GM18868 (cell line): ENCODE results near the gene CD226.
"Not testable (repeated sequence)": the region's sequence is repeated elsewhere in the genome, so short reads cannot be mapped to it uniquely, and the experiment has no call there.

Experiments used
- ATAC-seq: cut with Tn5 transposase; IDR thresholded peaks from one replicate; pipeline ENCODE4 v1.9.1; 2021; ENCODE audit warnings: mild to moderate bottlenecking, moderate library complexity; ENCODE audit not compliant: unreplicated experiment

Gene CD226

DNA sequence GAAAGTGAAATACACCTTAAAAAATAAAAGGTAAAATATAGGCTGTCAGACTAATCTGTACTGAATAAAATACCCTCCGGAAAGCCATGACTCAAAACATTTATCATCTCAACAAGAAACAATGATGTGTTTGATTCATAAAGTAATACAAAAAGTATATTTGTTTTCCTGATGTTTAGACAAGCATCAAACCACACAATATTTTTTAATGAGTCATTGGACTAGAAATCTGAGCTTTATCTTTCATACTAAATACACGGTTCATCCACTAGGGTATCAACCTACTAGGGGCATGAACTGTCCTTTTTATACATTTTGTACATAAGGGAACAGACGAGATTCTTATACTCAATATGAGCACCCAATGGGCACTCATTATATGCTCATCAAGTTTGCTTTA, 31.3 kb downstream of the CD226 start:
- ATAC-seq, result no peak

DNA sequence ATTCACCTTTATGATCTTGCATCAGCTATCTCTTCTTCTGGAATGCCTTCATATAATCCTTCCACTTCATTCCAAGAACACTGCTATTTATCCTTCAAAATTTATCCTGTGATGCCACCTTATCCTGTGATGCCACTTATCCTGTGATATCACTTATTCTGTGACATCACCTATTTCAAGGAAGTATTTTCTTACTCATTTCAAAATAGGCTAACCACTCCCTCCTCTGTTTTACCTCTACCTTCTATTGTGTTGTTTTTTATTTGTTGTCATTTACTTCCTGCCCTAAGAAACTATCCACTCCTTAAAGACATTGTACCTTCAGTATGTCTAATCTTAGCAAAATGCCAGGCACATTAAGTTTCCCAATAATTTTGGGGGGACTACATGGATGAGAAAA, 38.8 kb downstream of the CD226 start:
- no peak for ATAC-seq

DNA sequence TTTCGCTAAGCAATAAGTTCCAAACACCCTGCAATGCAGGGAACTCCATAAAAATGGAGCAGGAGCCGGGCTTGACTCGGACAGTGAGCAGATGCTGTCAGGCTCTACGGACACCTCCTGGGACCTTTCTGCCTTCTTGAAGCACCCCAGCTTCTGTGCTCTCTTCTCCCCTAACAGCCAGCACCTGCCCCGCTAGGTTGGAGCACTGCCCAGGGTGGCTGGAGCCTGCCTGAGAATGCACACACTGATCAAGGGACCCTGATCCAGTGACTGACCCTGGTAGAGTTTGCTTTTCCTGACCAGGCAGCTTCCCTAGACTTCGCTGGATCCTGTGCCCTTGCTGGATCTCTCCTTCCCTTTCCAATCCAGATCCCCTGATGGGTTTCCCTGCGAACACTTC, 40.9 kb downstream of the CD226 start:
- ATAC-seq, result no peak

DNA sequence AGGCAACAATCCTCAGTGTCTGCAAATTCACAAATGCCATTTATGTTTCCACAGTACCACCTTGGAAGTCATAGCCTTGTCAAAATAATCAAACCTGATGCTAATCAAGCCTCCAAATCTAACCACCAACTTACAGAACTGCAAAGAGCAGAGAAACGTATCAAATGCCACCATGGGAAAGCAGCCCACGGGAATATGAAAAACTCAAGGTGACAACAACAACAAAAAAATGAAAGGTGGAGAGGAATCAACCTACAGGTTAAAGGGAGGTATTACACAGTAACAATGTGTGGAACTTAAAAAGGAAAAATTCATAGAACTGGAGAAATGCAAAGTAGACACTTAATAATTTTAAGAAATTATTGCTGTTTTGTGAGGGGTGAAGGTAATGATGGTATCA, 46.7 kb downstream of the CD226 start:
- no peak for ATAC-seq

DNA sequence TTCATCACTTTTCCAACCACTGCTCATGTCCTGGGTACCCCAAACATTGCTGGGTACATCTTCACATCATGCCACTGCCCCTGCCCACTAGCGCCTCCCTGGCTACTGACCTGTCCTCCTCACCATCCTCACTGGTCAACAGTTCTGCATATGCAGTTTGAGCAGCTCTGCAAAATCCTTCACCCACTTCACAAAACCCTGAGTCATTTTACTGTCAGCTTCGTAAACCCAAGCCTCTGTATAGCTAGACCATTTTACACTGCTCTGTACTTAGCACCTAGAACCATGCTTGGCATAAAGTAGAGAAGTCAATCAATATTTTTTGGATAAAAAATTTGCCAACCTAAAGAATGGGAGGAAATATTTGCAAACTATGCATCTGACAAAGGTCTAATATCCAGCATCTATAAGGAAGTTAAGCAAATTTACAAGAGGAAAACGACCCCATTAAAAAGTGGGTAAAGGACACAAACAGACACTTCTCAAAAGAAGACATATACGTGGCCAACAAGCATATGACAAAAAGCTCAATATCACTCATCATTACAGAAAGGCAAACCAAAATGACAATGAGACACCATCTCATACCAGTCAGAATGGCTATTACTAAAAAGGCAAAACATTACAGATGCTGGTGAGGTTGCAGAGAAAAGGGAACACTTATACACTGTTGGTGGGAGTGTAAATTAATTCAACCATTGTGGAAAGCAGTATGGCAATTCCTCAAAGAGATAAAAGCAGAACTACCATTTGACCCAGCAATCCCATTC, 48.3 kb downstream of the CD226 start:
- ATAC-seq, result not testable (repeated sequence)

DNA sequence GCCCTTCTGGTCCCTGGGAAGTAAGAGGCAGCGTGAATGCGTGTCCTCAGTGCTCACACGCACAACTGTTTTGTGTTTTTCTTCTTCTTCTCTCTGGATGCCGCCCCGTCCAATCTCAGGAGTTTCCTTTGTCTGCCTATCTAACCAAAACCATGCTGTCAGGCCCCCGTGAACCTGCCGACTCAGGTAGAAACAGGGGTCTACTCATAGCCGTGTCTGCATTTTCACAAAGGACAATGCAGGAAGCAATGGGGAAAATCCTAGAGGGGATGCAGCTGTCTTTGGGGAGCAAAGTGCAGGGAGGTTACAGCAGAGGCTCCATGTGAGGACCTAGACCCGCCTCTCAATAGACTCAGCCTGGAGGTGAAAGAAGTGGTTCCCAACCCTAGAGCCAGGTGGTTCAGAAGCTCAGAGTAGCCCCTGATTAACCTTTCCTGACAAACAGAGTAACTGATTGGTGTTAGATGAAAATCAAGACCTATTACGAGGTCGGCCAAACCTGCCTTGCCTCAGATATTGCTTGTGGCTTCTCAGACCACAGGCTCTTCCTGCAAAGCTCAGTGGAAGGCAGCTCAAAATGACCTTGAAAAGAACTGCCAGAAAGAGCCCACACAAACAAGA, 49.3 kb downstream of the CD226 start:
- ATAC-seq, result peak; percentile 44

DNA sequence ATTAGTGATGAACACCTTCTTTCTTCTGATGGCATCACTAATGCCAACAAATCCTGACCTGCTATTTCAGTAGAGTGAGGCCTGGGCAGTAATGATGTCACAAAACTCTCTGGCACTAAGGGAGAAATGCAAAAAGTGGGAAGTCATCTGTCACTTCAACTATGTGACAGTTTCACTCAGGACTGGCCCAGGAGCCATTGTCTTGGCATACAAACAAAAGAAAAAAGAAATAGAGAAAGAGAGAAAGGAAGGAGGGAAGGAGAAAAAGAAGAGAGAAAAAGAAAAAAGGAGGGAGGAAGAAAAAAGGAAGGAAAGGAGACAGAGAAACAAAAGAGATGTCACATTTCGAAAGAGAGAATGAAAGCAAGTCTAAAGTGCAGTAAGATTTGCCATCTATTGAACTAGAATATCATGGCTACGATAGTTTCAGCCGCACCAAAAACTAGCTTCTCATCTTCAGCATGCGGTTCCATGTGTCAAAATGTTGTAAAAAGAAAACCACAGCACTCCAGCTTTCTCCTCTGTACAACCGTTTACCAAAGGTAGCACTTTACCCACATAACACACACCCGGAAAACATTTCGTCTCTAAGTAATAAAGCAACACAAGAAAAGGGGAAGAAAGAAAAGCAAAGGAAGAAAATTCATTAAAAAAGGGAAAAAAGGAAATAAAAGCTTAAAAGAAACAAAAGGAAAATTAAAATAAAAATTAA, 50.1 kb downstream of the CD226 start:
- no peak for ATAC-seq

DNA sequence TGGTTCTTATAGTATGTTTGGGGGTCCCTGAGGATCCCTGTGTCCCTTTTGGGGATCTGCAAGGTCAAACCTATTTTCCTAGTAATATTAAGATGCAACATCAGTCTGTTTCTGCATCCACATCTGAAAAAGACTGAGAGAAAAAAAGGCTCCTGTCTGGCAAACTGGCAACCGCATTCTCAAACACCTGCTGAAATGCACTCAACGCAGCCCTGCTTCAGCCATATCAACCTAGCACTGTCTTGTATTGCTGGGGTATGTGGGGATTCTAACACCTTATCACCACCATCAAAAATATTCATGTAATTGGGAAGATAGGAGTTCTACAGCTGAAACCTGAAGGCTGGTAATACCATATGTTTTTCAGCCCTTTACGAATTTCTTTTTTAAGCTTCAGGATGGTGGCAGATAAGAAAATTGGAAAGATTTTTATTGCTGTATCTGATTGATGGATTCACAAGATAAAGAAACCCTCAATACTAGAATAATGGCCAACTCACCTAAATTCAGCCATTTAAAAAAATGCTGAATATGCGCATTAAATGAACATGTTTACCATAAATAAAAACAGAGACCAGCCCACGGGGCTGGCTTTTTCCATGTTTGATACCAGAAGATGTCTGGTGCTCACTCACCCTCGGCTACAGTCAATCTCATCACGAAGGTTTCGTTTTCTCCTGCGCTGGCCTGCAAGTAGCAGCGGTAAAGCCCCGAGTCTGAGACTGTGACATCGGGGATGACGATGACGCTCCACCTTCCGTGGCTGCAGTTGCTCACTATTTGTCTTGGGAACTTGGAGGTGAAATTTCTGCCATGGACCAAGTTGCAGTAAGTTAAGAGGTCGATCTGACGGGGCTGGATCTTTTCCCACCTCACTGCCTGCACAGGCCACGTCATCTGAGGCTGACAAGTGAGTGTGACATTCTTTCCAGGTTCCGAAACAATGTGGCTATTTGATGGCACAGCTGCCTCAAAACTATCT, 52.3 kb downstream of the CD226 start:
- no peak for ATAC-seq

DNA sequence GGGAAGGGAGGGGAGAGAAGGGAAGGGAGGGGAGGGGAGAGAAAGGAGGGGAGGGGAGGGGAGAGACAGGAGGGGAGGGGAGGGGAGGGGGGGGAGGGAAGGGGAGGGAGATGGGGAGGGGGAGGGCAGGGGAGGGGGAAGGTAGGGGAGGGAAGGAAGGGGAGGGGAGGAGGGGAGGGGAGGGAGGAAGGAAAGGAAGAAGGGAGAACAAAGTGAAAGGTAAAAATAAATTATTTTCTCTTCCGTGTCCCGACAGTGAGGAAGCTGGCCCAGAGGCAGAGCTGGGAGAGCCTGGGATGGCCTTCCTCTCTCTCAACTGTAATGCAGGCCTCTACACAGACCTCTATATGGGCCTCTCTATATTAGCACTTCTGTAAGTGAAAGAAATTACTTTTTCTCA, 53.2 kb downstream of the CD226 start:
- ATAC-seq, result no peak

DNA sequence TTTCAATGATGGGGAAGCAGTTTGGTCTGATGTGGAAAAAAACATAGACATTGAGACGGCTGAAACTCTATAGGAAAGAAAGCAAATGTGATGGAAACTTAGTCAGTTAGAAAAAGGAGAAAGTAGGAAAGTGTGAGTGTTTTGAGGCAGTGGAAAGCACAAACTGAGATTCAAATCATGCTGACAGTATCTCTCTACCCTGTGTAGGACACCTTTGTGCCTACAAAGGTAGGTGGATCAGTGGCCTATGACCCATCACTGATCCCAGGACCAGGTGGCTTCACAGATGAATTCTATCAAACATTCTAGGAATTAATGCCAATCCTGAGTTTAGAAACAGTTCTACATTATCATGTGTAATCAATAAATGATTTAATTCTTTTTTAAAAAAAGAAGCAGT, 57.1 kb downstream of the CD226 start:
- no peak for ATAC-seq

DNA sequence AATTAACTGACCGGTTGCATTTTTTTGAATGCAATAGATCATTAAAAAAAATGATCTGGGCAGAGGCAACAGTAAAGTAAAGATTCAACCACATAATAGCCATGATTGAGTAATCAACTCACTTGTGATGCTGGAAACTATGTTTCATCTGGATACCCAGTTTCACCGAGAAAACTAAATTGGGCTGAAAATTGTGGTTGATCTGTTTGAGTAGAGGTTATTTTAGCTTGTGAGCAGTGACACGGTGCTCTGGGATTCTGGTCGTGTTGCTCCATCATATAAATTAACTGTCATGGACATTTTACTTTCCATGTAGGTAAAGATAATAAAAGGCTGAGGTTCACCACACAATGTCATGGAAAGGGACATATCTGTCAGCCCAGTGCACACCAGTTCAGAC, 58.7 kb downstream of the CD226 start:
- ATAC-seq, result peak; percentile 28

DNA sequence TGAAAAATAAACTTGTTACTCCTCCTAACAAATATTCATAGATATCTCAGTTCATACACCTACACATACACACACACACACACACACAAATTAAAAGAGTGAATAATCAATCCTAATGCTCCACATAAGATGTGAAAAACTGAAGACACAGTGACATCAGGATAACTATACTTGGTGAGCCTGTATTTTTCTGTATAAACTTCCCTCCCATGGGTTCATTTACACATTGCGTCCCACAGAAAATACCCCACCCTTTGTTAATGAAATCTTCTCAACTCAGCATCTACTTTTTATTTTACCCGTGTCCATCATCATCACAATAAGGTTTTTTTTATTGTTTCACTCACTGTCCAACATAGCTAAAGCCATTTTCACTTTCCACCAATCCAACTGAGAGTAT, 60.4 kb downstream of the CD226 start:
- no peak for ATAC-seq

DNA sequence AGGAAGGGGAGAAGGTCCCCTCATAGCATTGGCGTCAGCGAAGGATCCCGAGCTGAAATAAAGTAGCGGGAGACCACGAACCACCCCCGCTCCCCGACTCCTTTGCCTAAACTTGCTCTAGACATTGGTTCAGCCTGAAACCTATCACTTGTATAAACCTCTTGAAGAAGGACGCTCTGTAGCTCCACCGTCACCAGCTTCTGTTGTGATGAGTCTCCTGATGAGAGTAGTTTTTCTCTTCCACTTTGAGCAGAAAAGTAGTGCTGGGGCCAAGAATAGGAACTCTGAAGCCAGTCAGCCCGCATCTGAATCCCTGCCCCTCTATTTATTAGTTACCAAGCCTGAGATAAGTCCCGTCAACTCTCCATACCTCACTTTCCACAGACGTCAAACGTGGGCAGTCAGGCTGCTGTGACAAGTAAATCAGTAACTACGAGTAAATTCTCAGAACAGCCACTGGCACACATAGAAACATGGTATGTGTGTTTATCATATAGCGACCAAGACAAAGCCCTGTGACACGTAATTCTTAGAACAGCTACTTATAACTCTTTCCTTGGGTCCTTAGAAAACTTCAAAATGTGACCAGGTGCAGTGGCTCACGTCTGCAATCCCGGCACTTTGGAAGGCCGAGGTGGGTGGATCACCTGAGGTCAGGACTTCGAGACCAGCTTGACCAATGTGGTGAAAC, 61.7 kb downstream of the CD226 start:
- peak; percentile 57 for ATAC-seq

DNA sequence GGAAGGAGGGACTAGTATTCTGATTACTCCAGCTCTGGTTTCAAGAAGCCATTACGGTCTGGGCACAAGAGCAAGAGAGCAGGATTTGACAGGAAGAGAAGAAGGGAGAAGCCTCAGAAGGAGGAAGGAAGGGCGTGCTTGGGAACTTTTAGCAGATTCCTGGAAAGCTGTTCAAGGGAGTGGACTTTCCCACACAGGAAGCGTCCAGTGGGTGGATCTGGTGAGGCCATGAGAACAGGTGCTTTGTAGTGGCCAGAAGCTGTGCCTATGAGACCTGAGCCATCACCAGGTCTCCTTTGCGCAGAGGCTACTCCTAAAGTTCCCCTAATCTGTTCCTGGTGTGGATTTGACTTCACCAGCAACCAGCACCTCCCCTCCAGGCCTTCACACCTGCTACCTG, 62.3 kb downstream of the CD226 start:
- ATAC-seq, result no peak

DNA sequence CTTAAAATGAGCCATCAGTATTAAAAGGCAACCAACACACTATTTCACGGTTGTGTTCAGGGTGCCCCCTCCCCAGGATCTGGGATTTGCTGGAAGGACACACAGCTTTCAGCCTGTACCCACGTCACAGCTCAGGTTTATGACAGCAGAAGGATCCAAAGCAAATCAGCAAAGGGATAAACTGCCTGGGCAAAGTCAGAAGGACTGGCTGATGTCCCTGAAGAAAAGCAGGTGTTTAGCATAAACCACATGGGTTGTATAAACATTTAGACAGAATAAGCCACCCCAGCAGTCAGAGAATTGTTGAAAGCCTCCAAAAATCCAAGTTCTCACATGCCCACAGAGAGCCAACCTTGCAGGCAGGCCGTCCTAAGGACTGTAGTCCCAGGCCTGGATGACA, 63.9 kb downstream of the CD226 start:
- ATAC-seq, result no peak

DNA sequence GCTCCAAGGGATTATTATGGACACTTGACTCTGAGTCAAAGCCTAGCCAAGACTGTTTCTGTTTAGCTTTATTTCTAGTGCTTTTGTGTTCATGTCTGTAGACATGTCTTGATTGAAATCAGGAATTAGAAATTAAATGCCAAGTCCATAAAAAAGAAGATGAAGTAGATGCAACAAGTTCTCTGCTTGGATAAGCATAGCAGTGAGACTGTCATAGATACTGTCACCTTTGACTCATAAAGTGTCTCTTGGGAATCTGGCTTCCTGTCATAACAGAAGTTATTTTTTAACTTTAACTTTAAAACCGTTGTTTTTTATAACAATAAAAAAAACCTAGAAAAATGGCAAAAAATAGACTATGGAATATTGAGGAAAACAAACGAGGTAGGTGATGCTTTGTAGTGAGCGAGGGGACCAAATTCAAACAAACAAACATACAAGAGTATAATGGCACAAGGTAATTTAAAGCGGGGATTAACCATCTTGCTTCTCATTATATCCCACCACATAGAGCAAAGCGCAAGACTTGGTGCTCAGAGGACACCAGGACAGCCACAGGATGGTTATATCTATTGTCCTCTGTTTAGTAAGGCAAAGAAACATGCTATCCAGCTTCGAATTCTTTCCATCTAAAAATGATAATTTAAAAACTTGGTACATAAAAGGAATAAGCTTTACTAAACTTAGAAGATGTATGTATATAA, 64.6 kb downstream of the CD226 start:
- peak; percentile 56 for ATAC-seq

DNA sequence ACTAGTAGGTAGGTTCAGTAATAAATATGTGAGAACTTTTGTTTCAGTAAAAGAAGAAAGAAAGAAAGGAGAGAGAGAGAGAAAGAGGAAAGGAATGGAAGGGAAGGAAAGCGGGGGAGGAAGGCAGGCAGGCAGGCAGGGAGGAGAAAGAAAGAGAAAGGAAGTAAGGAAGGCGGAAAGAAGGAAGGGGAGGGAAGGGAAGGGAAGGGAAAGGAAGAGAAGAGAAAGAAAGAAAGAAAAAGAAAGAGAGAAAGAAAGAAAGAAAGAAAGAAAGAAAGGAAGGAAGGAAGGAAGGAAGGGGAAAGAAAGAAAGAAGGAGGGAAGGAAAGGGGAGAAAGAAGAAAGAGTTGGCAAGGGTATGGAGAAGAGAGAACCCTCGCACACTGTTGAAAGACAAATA, 67.6 kb downstream of the CD226 start:
- no peak for ATAC-seq

DNA sequence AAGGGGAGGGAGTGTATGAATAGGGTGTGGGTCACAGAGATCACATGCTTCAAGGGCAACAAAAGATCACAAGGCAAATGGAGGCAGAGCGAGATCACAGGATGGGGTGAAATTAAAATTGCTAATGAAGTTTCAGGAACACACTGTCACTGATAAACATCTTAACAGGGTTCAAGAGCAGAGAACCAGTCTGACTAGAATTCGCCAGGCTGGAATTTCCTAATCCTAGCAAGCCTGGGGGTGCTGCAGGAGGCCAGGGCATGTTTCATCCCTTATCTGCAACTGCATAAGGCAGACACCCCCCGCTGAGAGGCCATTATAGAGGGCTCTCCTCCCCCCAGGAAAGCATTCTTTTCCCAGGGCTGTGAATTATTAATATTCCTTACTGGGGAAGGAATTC, 68.6 kb downstream of the CD226 start:
- not testable (repeated sequence) for ATAC-seq

DNA sequence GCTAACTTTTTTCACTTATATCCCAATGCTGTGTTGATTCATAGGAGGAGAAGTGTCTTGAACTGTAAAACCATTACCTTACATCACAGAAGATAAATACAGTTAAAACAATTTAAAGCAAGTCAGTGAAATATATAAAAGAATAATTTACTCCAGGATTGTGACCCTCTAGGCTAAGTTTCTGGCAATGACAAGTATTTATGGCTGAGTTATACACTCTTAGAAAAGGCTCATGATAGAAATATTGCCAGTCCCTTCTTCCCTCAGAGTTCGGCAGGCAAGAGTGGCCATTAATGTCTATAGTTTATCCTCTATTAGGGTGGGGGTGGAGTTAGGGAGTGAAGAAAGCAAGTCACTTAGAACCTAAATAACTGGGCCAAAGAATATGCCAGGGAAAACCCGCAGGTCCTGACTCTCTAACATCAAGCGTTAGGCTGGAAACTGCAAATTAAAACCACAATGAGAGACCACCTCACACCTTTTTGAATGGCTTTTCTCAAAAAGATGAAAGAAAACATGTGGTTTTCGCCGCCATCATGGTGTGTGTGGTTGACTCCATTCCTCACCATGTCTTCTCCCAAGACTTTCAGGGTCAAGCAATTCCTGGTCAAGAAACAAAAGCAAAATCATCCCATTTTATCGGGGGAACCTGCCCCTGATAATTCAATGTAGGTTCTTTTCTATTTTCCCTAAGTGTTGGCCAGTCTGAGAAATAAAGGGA, 69.3 kb downstream of the CD226 start:
- no peak for ATAC-seq
